CD4-positive, alpha-beta T cell (primary cell): ENCODE measurements around the gene NRIP1. TPM values are rescaled to one million over a fixed set of nuclear protein-coding genes. Genes with fewer than 3 reads are reported as not detected.

Experiments used
- ATAC-seq: fragments of 200-7000 bp; cut with Tn5 transposase; one replicate; pipeline ENCODE4 v1.10.0; 2022; ENCODE audit warnings: mild to moderate bottlenecking; ENCODE audit not compliant: poor library complexity
- CTCF ChIA-PET: fragments of 350-600 bp; sonication (Branson Sonifier 250); formaldehyde crosslinking; loops from one replicate; lab custom pipeline; 2021; ENCODE audit warnings: antibody characterized with exemption, inconsistent platforms; lab: Charles Lee
- POLR2A ChIA-PET: fragments of 350-600 bp; sonication (Branson Sonifier 250); formaldehyde crosslinking; loops from one replicate; lab custom pipeline; 2021; ENCODE audit warnings: antibody characterized with exemption, inconsistent platforms; lab: Charles Lee
- DNase-seq, 14 experiments: peaks; one replicate each; pipeline ENCODE4 v3.0.0-alpha.2; 2013 to 2020; ENCODE audit warnings: mixed read lengths in 2 of 14
- H3K27ac ChIP-seq, 2 donors: one replicate each; pipeline versions ENCODE4 v1.5.1 to v1.7.0; 2013; ENCODE audit warnings: low read length in 2 of 2, low read depth in 1 of 2, mild to moderate bottlenecking in 1 of 2
- H3K27me3 ChIP-seq, 2 experiments: 1 replicate in 1 of 2; 2 replicates in 1 of 2; pipeline versions ENCODE4 v1.6.1 to v1.7.0; 2013; ENCODE audit warnings: low read length in 2 of 2, control low read depth in 1 of 2, mild to moderate bottlenecking in 1 of 2, moderate library complexity in 1 of 2; ENCODE audit not compliant: insufficient read depth in 2 of 2, control insufficient read depth in 1 of 2
- H3K36me3 ChIP-seq: one replicate; pipeline ENCODE4 v1.6.1; 2013; ENCODE audit warnings: low read length, control low read depth; ENCODE audit not compliant: insufficient read depth
- H3K4me1 ChIP-seq: one replicate; pipeline ENCODE4 v1.6.1; 2013; ENCODE audit warnings: low read length, control low read depth; ENCODE audit not compliant: insufficient read depth
- H3K4me3 ChIP-seq: one replicate; pipeline ENCODE4 v1.5.1; 2013; ENCODE audit warnings: mild to moderate bottlenecking, low read length, moderate library complexity
- H3K9me3 ChIP-seq, 2 experiments: 1 replicate in 1 of 2; 2 replicates in 1 of 2; pipeline versions ENCODE4 v1.6.1 to v1.7.0; 2013; ENCODE audit warnings: low read length in 2 of 2, mild to moderate bottlenecking in 2 of 2, control low read depth in 1 of 2, moderate library complexity in 1 of 2; ENCODE audit not compliant: control insufficient read depth in 1 of 2, insufficient read depth in 1 of 2
- H3K27ac Mint-ChIP-seq: one replicate; pipeline ENCODE4 v1.8.0; 2020; ENCODE audit warnings: mixed read lengths
- H3K27me3 Mint-ChIP-seq: one replicate; pipeline ENCODE4 v1.8.0; 2021; ENCODE audit warnings: mixed read lengths
- H3K36me3 Mint-ChIP-seq: one replicate; pipeline ENCODE4 v1.8.0; 2021; ENCODE audit warnings: low read depth, mixed read lengths
- H3K4me1 Mint-ChIP-seq: one replicate; pipeline ENCODE4 v1.8.0; 2021; ENCODE audit warnings: low read depth, mixed read lengths
- H3K4me3 Mint-ChIP-seq: one replicate; pipeline ENCODE4 v1.8.0; 2020; ENCODE audit warnings: mild to moderate bottlenecking, mixed read lengths
- H3K9me3 Mint-ChIP-seq: one replicate; pipeline ENCODE4 v1.8.0; 2020; ENCODE audit warnings: mixed read lengths
- CTCF ChIP-seq: fragments of 200-600 bp; IDR thresholded peaks from one replicate; pipeline ENCODE4 v1.8.0; 2022; ENCODE audit warnings: antibody characterized with exemption, mild to moderate bottlenecking
- intact Hi-C, 2 experiments: fragments of 100-400 bp; cut with DNase I in 1 of 2; cut with micrococcal nuclease in 1 of 2; formaldehyde crosslinking; loops; one replicate each; pipeline versions ENCODE4 v1.15.1 to v1.9.0; 2023 to 2025; cut with DNase I, micrococcal nuclease
- total RNA-seq, 174 experiments: library from RNA in 2 of 174; stranded (reverse) in 2 of 174; gene quantifications; one replicate each; pipeline ENCODE4 v1.2.3 and lab custom pipeline; 2021 to 2026

The NRIP1 gene
- total RNA-seq, 2 experiments from 2014 or later: 41.6 to 50.1 TPM

GRCh38 chr21:15011967-15012366 lies 52.8 kb downstream of the NRIP1 start:
- Mint-ChIP-seq H3K4me3 (no peak overlapping the region), H3K27ac (no peak overlapping the region), H3K27me3 (no peaks in the 10 kb centered on the region), H3K9me3 (no peaks in the 10 kb centered on the region), H3K36me3 (peaks cover 12% of the 10 kb centered on the region), H3K4me1 (peaks cover 15% of the 10 kb centered on the region)
- H3K4me1 ChIP-seq: no peaks in the 10 kb centered on the region
- intact Hi-C loops: loop anchor here in 1 of 2 experiments (5.0 kb wide), 1 partner anchor 35 kb away; no protein-coding TSS in a partner anchor
- ChIA-PET CTCF (no interaction called here), POLR2A (interaction anchor here (1.2 kb wide), 1 partner anchor 53 kb away, joined by 4 read pairs; the partner anchor contains the start of gene NRIP1)
- H3K27ac ChIP-seq: no peak overlapping the region
- no peak overlapping the region for H3K4me3 ChIP-seq
- ATAC-seq (no peak), DNase-seq (no peak)
- H3K36me3 ChIP-seq: peaks cover 3% of the 10 kb centered on the region
- no peak for TF ChIP-seq CTCF
- no peaks in the 10 kb centered on the region for H3K9me3 ChIP-seq
- H3K27me3 ChIP-seq: no peaks in the 10 kb centered on the region

- TF ChIP-seq CTCF: no peak
- H3K36me3 ChIP-seq: peaks cover 3% of the 10 kb centered on the region
- ChIA-PET POLR2A (no interaction called here), CTCF (no interaction called here)
- DNase-seq (no peak), ATAC-seq (no peak)
- Mint-ChIP-seq H3K36me3 (peaks cover 12% of the 10 kb centered on the region), H3K27ac (no peak overlapping the region), H3K27me3 (no peaks in the 10 kb centered on the region), H3K4me3 (no peak overlapping the region), H3K4me1 (peaks cover 21% of the 10 kb centered on the region), H3K9me3 (no peaks in the 10 kb centered on the region)
- intact Hi-C loops: loop anchor here in 1 of 2 experiments (5.0 kb wide), 1 partner anchor 37 kb away; no protein-coding TSS in a partner anchor
- no peak overlapping the region for H3K4me3 ChIP-seq
- H3K27ac ChIP-seq: no peak overlapping the region
- H3K27me3 ChIP-seq: no peaks in the 10 kb centered on the region
- no peaks in the 10 kb centered on the region for H3K4me1 ChIP-seq
- no peaks in the 10 kb centered on the region for H3K9me3 ChIP-seq
Measured at GRCh38 chr21:15010645-15011044, 54.2 kb downstream of the NRIP1 start.

- no peaks in the 10 kb centered on the region for H3K9me3 ChIP-seq
- CTCF ChIA-PET: no interaction called here
- intact Hi-C loops: loop anchor here (5.0 kb wide), 2 partner anchors 37 to 52 kb away; partner anchors contain the start of gene NRIP1 (in 1 of the 2)
Measured at GRCh38 chr21:15009837-15010363, 54.9 kb downstream of the NRIP1 start.

More at GRCh38 chr21:15009837-15010363, 54.9 kb downstream of the NRIP1 start:
- H3K27ac Mint-ChIP-seq: no peak overlapping the region
- H3K4me3 ChIP-seq: no peak overlapping the region
- no peak for ATAC-seq
- H3K36me3 ChIP-seq: peaks cover 3% of the 10 kb centered on the region
- POLR2A ChIA-PET: interaction anchor here (0.6 to 1.2 kb wide), 3 partner anchors 49 to 55 kb away, joined by 3 to 4 read pairs (median 3); partner anchors contain the start of gene NRIP1
- DNase-seq: no peak
- peaks cover 28% of the 10 kb centered on the region for H3K4me1 Mint-ChIP-seq
- H3K4me3 Mint-ChIP-seq: no peak overlapping the region
- H3K36me3 Mint-ChIP-seq: peaks cover 12% of the 10 kb centered on the region
- no peak overlapping the region for H3K27ac ChIP-seq
- peaks cover 4% of the 10 kb centered on the region for H3K4me1 ChIP-seq
- no peaks in the 10 kb centered on the region for H3K9me3 Mint-ChIP-seq
- H3K27me3 ChIP-seq: no peaks in the 10 kb centered on the region
- H3K27me3 Mint-ChIP-seq: no peaks in the 10 kb centered on the region
- TF ChIP-seq CTCF: no peak
